ENCODE results near the gene SYNE2.

The SYNE2 gene

GRCh38 chr14:63912286-63912685 is 59.5 kb downstream of the SYNE2 start:
- DNase-seq = no peak

GRCh38 chr14:63918411-63918810 is 65.6 kb downstream of the SYNE2 start:
- DNase-seq = no peak

- DNase-seq = no peak
Observed at GRCh38 chr14:63922696-63923421, 70.1 kb downstream of the SYNE2 start.

- no peak for DNase-seq
Observed at GRCh38 chr14:63923422-63923752, 70.6 kb downstream of the SYNE2 start.

- no peak for DNase-seq
Observed at GRCh38 chr14:63924375-63924774, 71.6 kb downstream of the SYNE2 start.

GRCh38 chr14:63926641-63927040 is 73.8 kb downstream of the SYNE2 start:
- DNase-seq = no peak

GRCh38 chr14:63928744-63929174 is 76.0 kb downstream of the SYNE2 start:
- no peak for DNase-seq

GRCh38 chr14:63933110-63933509 is 80.3 kb downstream of the SYNE2 start:
- no peak for DNase-seq

GRCh38 chr14:63933711-63934110 is 80.9 kb downstream of the SYNE2 start:
- no peak for DNase-seq

- no peak for DNase-seq
Observed at GRCh38 chr14:63938198-63939005, 85.6 kb downstream of the SYNE2 start.

- DNase-seq = no peak
Observed at GRCh38 chr14:63939006-63939270, 86.1 kb downstream of the SYNE2 start.

GRCh38 chr14:63940387-63940786 is 87.6 kb downstream of the SYNE2 start:
- DNase-seq = no peak

GRCh38 chr14:63941023-63941422 is 88.2 kb downstream of the SYNE2 start:
- no peak for DNase-seq

- DNase-seq = no peak
Observed at GRCh38 chr14:63949696-63950095, 96.9 kb downstream of the SYNE2 start.

GRCh38 chr14:63951021-63951420 is 98.2 kb downstream of the SYNE2 start:
- no peak for DNase-seq

GRCh38 chr14:63951429-63951828 is 98.6 kb downstream of the SYNE2 start:
- no peak for DNase-seq

GRCh38 chr14:63952053-63952932 is 99.5 kb downstream of the SYNE2 start:
- no peak for DNase-seq

- no peak for DNase-seq
Observed at GRCh38 chr14:63952933-63953437, 100.2 kb downstream of the SYNE2 start.

- DNase-seq = no peak
Observed at GRCh38 chr14:63956326-63956725, 103.5 kb downstream of the SYNE2 start.

GRCh38 chr14:63960926-63961567 is 108.2 kb downstream of the SYNE2 start:
- DNase-seq = no peak

- DNase-seq = no peak
Observed at GRCh38 chr14:63962906-63963305, 110.1 kb downstream of the SYNE2 start.

- no peak for DNase-seq
Observed at GRCh38 chr14:63963439-63963838, 110.6 kb downstream of the SYNE2 start.

GRCh38 chr14:63964113-63964512 is 111.3 kb downstream of the SYNE2 start:
- DNase-seq = no peak
